NCI-H2196 (cell line): ENCODE data around the gene CLSTN2.

Experiments used
- DNase-seq: peaks from one replicate; lab custom pipeline; 2025; ENCODE audit not compliant: unreplicated experiment; lab: John Stamatoyannopoulos, UW

Gene CLSTN2

GRCh38 chr3:140223631-140224030 lies 288.6 kb downstream of the CLSTN2 start:
- DNase-seq: no peak

GRCh38 chr3:140224307-140224706 lies 289.3 kb downstream of the CLSTN2 start:
- DNase-seq: no peak

GRCh38 chr3:140225996-140226395 lies 291.0 kb downstream of the CLSTN2 start:
- DNase-seq: no peak

GRCh38 chr3:140233702-140234101 lies 298.7 kb downstream of the CLSTN2 start:
- DNase-seq: no peak

GRCh38 chr3:140234256-140234655 lies 299.3 kb downstream of the CLSTN2 start:
- no peak for DNase-seq

- DNase-seq: no peak
These were observed 302.0 kb downstream of the CLSTN2 start for GRCh38 chr3:140236836-140237501.

- no peak for DNase-seq
These were observed 303.8 kb downstream of the CLSTN2 start for GRCh38 chr3:140238646-140239314.

- no peak for DNase-seq
These were observed 307.9 kb downstream of the CLSTN2 start for GRCh38 chr3:140242818-140243276.

GRCh38 chr3:140243575-140243974 lies 308.6 kb downstream of the CLSTN2 start:
- no peak for DNase-seq

GRCh38 chr3:140244893-140245292 lies 309.9 kb downstream of the CLSTN2 start:
- DNase-seq: no peak

- no peak for DNase-seq
These were observed 311.6 kb downstream of the CLSTN2 start for GRCh38 chr3:140246578-140246977.

GRCh38 chr3:140247775-140248174 lies 312.8 kb downstream of the CLSTN2 start:
- DNase-seq: no peak

- DNase-seq: no peak
These were observed 314.2 kb downstream of the CLSTN2 start for GRCh38 chr3:140249188-140249587.

- DNase-seq: no peak
These were observed 315.2 kb downstream of the CLSTN2 start for GRCh38 chr3:140250010-140250855.

- DNase-seq: no peak
These were observed 316.0 kb downstream of the CLSTN2 start for GRCh38 chr3:140250945-140251344.

- no peak for DNase-seq
These were observed 316.7 kb downstream of the CLSTN2 start for GRCh38 chr3:140251678-140252077.

GRCh38 chr3:140252812-140253656 lies 318.0 kb downstream of the CLSTN2 start:
- no peak for DNase-seq

- no peak for DNase-seq
These were observed 323.3 kb downstream of the CLSTN2 start for GRCh38 chr3:140258222-140258724.

- no peak for DNase-seq
These were observed 330.3 kb downstream of the CLSTN2 start for GRCh38 chr3:140265302-140265701.

- DNase-seq: no peak
These were observed 333.1 kb downstream of the CLSTN2 start for GRCh38 chr3:140268103-140268502.

GRCh38 chr3:140268610-140269009 lies 333.6 kb downstream of the CLSTN2 start:
- DNase-seq: no peak
